KBM-7 (cell line): ENCODE data around the gene C22orf15.

Experiments
- DNase-seq: peaks from one replicate; pipeline ENCODE4 v3.0.0-alpha.2; 2015
- in situ Hi-C: fragments of 300-500 bp; cut with MboI; formaldehyde crosslinking; loops from 2 replicates; pipeline ENCODE4 v1.14.3; 2020; ENCODE audit warnings: low sequenced_read_pairs, low pct_unique_long_range_greater_than_20kb, mixed read lengths

Gene C22orf15

DNA sequence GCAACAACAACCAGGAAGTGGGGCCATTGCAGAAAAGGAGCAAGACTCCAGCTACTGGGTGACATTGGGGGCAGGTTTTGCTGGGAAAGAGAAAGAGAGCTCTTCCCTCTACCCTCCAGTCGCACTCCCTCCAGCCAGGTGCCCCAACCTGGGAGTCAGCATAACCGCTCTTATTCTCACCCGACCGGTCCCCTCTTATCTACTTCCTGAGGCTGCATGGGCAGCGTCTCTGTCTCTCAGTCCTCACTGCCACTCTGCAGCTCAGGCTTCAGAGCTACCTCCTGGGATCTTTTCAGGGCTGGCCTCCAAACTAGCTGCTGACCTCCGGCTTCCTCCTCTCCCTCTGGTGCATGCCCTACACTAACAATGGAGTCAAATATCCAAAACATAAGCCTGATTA lies 17.0 kb upstream of the C22orf15 start:
- peak; percentile 32 for DNase-seq
- in situ Hi-C loops: no loop called here

DNA sequence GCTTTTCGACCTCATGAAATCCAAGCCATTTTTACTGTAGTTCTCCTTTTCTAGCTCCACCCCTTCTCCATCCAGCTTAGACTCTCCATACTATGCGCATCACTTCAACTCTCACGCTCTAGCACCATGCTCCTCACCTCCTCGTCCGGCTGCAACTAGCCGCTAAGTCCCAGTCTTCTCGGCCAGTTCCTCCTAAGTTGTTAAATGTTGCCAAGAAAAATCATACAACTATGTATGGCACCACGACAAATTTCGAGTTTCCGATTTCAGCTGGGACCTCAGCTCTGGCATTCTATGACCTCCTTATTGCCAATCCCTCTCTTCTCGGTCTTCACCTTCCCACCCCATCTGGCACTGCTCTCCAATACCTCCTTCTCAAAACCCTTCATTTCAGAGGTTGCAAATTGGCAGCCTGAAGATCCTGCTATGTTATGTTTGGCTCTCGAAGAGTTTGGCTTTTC lies 12.9 kb upstream of the C22orf15 start:
- peak; percentile 82 for DNase-seq
- in situ Hi-C loops: no loop called here

DNA sequence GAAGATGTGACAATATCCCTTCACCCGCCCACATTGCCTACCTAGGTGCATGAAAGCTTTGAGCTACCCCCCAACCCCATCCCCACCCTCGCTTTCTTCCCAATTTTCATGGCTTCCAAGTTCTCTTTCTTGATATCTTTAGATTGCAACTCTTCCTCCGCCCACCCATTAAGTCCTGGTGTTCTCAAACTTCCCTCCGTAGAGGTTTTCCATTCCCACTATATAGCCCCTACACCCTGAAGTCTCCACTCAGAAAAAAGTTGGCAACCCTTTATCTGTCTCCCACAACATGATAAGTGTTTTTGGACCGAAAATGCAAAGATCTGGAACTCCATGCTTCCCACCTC lies 12.4 kb upstream of the C22orf15 start:
- no peak for DNase-seq
- in situ Hi-C loops: no loop called here

DNA sequence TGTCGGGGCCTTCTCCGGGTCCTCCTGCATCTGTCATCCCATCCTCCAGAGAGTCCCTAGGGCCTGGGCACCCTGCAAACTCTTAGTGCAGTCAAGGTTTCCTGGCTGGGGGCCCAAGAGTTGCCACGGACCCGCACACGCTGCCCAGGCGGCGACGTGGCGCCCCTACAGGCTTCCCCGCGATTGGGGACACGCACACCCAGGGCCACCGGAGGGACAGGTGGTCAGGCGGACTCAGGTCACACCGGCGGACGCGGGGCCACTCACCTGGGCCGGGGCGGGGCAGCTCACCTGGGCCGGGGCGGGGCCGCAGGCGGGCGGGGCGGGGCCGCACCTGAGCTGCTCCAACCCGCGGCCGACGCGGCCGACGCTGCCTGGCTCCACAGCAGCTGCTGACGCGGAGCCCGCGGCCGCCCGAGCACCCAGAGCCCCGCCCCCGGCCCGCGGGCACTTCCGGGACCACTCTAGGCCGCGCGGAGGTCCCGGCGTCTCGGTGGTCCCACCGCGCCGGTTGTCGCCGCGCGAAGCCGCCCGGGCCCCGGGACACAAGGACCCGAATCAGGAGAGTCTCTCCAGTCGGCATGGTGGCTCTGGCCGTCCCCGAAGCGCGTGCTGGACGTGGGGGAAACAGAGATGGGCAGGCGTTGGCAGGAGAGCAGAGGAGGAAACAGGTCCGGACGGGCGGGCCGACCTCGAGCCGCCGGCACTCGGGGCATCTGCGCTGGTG lies 11.9 kb upstream of the C22orf15 start, which contains the start of gene ZNF70:
Gene ZNF70 (minus strand): TSS at position 399 of the 727 bp plus-strand sequence. CDS start 5,972 bp downstream, outside the sequence.
- peak; percentile 79 for DNase-seq
- in situ Hi-C loops: no loop called here

DNA sequence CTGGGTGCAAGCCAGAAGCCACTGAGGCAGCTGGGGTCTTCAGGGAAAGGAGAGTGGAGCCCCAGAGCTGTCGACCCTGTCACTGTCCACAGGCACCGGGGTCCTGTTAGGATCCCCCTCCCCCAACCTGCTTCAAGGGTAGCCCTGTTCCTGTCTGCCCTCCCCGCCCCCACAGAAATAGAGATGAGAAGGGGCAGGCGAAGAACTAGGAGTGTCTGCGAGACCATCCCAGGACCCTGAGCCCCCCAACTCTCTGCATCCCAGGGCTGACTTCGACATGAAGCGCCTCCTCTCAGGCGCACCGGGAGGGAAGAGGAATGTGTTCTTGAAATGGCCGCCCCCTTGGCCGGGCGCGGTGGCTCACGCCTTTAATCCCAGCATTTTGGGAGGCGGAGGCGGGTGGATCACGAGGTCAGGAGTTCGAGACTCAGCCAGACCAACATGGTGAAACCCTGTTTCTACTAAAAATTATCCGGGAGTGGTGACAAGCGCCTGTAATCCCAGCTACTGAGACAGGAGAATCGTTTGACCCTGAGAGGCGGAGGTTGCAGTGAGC lies 11.3 kb upstream of the C22orf15 start:
- in situ Hi-C loops: no loop called here
- no peak for DNase-seq

DNA sequence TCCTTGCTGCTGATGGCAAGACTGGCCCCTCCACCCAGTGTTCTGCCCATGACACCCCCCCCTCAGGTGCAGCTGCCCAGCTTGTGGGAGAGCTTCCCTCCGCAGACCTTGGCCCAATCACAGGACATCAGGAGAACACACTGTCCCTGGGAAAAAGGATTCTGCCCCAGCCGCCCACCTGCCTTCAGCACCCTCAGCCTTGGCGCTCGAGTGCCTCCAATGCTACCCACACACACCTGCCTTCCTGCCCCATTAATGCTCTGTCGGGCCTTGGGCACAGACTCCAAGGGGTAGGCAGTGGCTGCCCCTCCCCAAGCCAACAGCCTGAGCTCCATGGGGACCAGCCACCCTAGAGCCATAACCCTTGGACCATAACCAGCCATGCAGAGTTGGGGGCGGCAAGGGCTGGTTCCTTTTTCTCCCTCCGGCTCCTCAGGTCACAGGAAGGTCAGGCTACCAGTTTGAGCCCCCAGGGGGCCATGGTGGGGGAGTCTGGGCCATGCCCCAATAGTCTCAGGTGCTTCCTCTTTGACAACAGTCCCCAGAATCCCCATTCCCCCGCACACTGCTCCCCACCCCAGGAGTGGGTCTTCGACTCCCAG lies 10.6 kb upstream of the C22orf15 start:
- in situ Hi-C loops: no loop called here
- DNase-seq: peak; percentile 57

DNA sequence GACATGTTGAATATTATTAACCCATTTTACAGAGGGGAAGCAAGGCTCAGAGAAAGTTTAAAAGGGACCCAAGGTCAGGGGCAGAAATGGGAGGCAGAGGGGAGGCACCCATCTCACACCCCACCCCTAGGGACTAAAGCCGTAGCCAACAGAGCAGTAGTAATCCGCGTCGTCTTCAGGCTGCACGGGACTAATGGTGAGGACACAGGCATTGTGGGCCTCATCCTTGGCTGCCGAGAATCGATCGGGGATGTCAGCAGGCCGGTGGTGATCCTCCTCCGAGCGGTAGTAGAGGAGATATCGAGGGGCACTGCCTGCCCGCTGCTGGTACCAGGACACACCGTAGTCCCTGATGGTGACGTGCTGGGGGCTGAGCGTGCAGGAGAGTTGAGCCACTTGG lies 10.0 kb upstream of the C22orf15 start:
- no peak for DNase-seq
- in situ Hi-C loops: no loop called here

DNA sequence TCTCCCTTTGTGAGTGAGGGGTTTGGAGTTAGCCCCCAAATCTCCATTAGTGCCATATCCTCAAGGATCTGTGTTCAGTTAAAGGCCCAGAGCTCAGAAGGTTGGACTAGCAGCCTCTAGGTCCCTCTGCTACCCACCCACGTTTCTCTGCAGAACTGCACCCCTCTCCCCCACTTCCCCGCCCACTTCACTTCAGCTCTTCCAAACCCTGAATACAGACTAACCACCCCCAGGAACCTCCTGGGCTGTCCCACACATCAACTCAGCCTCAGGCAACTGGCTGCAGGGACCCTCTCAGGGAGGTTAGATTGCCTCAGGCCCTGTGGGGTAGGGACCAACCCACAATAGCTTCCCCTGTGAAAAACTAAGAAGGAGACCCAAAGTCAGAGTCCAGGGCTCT lies 9.4 kb upstream of the C22orf15 start:
- DNase-seq: no peak
- in situ Hi-C loops: no loop called here

DNA sequence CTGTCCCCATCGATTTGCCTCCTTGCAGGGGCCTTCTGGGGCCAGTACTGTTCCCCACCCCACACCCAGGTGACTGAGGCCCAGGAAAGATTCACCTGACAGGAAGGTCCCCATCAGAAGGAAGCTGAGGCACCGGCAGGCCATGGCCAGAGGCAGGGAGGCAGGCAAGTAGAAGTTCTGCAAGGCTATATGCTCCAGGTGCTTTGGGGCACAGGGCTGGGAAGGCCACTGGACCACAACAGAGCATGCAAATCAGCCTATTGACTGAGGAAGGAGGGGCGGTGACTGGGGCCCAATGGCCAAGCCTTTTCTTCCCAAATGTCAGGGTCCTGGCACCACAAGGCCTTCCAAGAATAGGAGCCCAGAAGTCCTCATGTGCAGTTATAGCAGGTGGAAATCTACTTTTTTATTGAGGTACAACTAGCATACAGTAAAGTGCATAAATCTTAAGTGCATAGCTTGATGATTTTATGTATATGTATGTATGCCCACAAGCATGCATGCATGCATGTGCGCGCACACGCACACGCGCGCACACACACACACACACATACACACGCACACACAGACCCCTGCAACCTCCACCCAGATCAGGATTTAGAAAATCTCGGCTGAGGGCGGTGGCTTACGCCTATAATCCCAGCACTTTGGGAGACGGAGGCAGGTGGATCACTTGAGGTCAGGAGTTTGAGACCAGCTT lies 8.4 kb upstream of the C22orf15 start, which contains the start of gene VPREB3:
Gene VPREB3 (minus strand): TSS at position 206 of the 700 bp plus-strand sequence. CDS start 62 bp downstream, at position 144.
- in situ Hi-C loops: no loop called here
- DNase-seq: no peak

DNA sequence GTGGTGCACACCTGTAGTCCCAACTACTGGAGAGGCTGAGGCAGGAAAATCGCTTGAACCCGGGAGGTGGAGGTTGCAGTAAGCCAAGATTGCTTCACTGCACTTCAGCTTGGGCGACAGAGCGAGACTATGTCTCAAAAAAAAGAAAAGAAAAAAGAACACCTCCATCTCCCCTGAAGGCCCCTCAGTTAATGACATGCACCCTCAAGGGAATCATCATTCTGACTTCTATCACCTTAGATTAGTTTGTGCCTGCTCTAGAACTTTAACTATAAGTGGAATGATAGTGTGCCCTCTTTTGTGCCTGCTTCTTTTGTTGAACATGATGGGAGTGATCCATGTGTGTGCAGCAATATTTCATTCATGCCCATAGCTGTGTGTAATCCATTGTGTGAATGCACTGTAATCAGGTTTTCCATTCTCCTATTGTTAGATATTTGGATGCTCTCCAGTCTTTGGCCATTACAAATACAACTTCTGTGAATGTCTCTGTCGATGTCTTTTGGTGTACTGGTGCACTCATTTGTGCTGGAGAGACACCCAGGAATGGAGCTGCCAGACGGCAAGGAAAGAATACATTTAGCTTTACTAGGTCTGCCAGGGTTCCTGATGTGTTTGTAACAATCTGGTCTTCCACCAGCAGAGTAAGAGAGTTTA lies 7.7 kb upstream of the C22orf15 start:
- in situ Hi-C loops: no loop called here
- no peak for DNase-seq

DNA sequence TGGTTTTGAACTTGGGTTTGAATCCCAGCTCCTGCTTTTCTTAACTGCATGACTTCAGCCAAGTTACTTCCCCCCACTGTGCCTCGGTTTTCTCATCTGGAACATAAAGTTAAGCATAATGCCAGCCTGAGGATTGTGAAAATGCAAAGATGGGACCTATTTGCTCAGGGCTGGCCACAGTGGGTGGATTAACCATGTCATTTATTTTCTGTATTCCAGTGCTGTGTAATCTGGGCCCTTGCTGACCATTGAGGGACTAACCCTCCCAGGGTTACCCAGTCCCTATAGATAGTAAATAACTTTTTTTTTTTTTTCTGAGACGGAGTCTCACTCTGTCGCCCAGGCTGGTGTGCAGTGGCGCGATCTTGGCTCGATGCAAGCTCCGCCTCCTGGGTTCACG lies 7.1 kb upstream of the C22orf15 start:
- in situ Hi-C loops: no loop called here
- DNase-seq: no peak

DNA sequence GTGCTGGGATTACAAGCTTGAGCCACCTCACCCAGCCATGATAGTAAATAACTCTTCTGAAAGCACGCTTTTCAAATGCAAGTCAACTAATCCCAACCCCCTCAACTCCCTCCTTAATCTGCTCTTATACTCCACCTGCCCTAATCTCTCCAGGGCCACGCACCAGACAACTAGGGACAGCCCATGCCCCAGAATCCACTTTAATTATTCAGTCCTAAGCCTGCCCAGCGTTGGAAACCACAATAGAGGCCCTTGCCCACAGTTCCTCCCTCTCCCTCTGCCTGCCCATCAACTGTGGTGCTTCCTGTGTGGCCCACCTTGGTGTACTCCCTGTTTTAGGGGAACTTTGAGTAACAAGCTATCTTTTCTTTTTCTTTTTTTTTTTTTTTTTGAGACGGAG lies 5.9 kb upstream of the C22orf15 start:
- peak; percentile 64 for DNase-seq
- in situ Hi-C loops: no loop called here

DNA sequence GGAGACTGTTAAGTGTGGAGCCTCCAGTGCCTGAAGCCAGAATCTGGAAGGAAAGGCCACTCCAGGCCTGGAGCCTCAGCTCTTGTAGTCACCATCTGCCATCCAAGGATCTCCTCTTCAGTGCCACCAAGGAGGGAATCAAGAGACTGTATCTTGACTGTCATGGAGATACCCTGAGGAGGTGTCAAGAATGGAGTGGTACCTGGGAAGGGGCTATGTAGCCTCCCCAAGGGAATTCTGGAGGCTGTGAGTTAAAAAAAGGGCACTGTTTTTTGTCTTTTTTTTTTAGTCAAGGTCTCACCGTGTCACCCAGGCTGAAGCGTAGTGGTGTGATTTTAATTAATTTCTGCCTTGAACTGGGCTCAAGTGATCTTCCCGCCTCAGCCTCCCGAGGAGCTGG lies 3.2 kb upstream of the C22orf15 start:
- DNase-seq: no peak
- in situ Hi-C loops: no loop called here

DNA sequence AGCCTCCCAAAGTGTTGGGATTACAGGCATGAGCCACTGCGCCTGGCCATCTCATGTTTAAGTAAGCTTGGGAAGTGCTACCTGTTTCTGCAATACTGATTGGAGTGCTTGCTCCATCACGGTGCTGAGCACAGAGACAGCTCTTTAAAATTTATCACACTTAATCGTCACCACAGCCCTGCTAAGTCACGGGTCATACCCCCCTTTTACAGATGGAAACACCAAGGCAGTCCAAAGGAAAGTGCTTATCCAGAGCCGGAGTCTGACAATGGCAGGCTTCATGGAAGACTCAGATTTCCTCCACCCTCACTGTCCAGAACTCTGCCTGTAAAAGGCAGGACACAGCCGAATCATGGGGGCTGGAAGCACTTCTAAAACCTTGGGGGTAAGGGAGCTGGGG lies 2.7 kb upstream of the C22orf15 start:
- no peak for DNase-seq
- in situ Hi-C loops: no loop called here

DNA sequence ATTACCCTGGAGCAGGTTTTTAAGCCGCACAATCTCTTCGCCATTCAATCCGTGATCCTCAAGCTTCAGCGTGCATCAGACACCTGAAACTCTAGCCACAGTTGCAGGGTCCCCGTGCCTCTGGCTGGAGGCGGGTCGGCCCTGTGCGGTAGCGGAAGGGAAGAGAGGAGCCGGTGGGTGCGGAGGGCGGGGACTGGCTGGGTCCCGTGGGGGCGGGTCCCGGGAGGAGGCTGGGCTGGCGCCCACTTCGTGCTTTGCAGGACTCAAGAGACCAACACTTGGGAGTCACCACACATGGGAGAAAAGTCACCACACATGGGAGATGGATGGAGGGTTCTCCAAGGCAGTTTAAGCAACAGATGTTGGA lies 772 bp downstream of the C22orf15 start:
- in situ Hi-C loops: no loop called here
- DNase-seq: no peak

DNA sequence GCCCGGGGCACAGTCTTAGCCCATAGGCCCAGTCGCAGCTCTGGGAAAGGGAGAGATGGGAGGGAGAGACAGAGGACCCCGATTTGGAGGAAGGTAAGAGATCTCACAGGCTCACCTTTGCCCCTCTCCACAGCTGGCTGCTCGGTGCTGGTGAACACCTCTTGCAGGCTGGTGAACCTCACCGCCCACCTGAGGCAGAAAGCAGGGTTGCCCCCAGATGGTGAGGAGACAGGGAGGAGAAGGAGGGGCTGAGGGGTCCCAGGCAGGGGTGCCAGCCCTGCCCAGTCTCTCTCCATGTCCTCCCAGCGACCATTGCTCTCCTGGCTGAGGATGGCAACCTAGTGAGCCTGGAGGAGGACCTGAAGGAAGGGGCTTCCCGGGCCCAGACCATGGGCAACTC lies 1.2 kb downstream of the C22orf15 start:
- in situ Hi-C loops: no loop called here

DNA sequence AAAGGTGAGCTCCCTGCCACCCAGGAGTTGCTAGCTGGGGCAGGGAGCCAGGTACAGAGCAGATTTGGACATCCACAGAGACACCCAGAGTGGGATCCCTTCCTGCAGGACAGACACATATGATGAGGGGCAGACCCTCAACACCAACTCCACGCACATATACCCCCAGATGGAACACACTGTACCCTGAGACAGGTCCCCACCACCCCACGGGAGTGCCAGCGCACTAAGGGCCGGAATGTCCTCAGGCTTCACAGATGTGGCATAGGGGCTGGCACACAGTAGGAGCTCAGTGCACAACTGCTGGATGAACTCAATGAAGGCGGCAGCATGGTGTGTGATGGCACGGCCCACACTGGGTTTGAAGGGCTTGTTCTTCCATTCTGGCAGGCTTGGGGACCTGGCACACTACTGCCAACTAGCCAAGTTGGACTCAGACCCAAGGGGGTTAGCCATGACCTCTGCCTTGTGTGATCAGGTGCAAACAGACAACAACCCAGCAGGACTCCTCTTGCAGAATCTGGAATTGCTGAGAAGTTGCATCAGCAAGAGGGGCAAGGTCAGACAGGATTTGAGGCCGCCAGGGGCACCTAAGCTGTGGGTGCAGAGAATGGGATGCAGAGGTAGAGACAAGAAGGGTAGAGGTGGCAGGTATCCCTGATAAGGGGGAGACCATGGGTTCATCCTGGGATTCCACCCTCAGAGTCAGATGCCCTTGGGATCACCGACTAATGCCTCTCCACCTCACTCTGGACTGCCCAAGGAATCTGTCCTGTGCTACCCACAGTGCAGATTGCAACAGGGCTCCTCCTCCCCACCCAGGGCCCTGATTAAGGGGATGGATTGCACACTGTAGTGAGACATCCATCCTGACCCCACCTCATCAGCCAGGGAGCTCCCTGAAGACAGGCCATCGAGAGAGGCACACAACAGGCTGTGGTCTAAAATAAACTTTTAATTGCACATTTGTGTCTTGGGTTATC lies 2.4 kb downstream of the C22orf15 start:
- no peak for DNase-seq
- in situ Hi-C loops: no loop called here

More for the DNA sequence above, 1.2 kb downstream of the C22orf15 start:
- DNase-seq: no peak

DNA sequence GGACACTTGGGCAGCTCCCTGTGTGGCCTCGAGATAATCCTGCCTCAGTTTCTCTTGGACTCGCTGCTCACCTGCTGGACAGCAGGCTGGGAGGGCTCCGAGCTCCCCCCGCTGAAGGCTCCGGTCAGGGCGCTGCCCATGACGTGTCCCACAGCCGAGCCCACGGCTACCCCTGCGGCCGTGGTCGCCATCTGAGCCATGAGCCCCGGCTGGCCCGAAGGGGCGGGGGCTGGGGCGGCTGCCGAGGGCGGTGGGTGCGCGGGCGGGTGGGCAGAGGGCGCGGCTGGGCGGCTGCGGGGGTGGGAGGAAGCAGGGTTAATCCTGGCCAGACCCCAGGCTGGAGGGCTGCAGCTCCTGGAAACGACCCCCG lies 4.5 kb downstream of the C22orf15 start:
- in situ Hi-C loops: no loop called here

More for the DNA sequence above, 4.5 kb downstream of the C22orf15 start:
- DNase-seq: no peak
